OCI-LY1 (cell line): ENCODE data around the gene WDFY4.

Source experiments
- H2AFZ ChIP-seq: fragments of 200-600 bp; sonication (generic), shearing (Covaris generic); 2 replicates; pipeline ENCODE4 v1.6.0; 2014; ENCODE audit warnings: antibody characterized with exemption, mild to moderate bottlenecking, low read length
- H3F3A ChIP-seq: fragments of 200-600 bp; sonication (generic), shearing (Covaris generic); 2 replicates; pipeline ENCODE4 v1.6.0; 2014; ENCODE audit warnings: mild to moderate bottlenecking, antibody characterized with exemption, low read length, moderate library complexity; ENCODE audit not compliant: insufficient read depth
- H3K27ac ChIP-seq: fragments of 200-600 bp; sonication (generic); 2 replicates; pipeline ENCODE4 v1.5.1; 2014; ENCODE audit warnings: low read length, mixed run types, mild to moderate bottlenecking, low read depth; ENCODE audit not compliant: poor library complexity, severe bottlenecking
- H3K27me3 ChIP-seq: fragments of 200-600 bp; sonication (generic); 2 replicates; pipeline ENCODE4 v1.6.0; 2014; ENCODE audit warnings: antibody characterized with exemption, mild to moderate bottlenecking, low read length, moderate library complexity; ENCODE audit not compliant: insufficient read depth
- H3K36me3 ChIP-seq: fragments of 200-600 bp; sonication (generic); 2 replicates; pipeline ENCODE4 v1.6.1; 2014; ENCODE audit warnings: mild to moderate bottlenecking, antibody characterized with exemption, low read length, moderate library complexity, mixed read lengths; ENCODE audit not compliant: insufficient read depth
- H3K4me1 ChIP-seq: fragments of 200-600 bp; sonication (generic); 2 replicates; pipeline ENCODE4 v1.5.1; 2014; ENCODE audit warnings: mild to moderate bottlenecking, low read length, moderate library complexity; ENCODE audit not compliant: insufficient read depth, severe bottlenecking
- H3K4me2 ChIP-seq: fragments of 200-600 bp; sonication (generic), shearing (Covaris generic); 2 replicates; pipeline ENCODE4 v1.6.1; 2014; ENCODE audit warnings: low read length
- H3K4me3 ChIP-seq: fragments of 200-600 bp; sonication (generic); 2 replicates; pipeline ENCODE4 v1.5.1; 2014; ENCODE audit warnings: low read length, low read depth, mild to moderate bottlenecking, mixed read lengths; ENCODE audit not compliant: poor library complexity, severe bottlenecking
- H3K79me2 ChIP-seq: fragments of 200-600 bp; shearing (Covaris generic); 2 replicates; pipeline ENCODE4 v1.6.1; 2016; ENCODE audit warnings: mixed run types, low read length, mixed read lengths; ENCODE audit not compliant: insufficient read depth
- H3K9ac ChIP-seq: fragments of 200-600 bp; sonication (generic), shearing (Covaris generic); 2 replicates; pipeline ENCODE4 v1.6.1; 2014; ENCODE audit warnings: mild to moderate bottlenecking, low read length, mixed read lengths
- H3K9me2 ChIP-seq: fragments of 200-600 bp; sonication (generic), shearing (Covaris generic); 2 replicates; pipeline ENCODE4 v1.6.1; 2014; ENCODE audit warnings: low read depth, mild to moderate bottlenecking, low read length, mixed read lengths
- H3K9me3 ChIP-seq: fragments of 200-600 bp; shearing (Covaris generic); 2 replicates; pipeline ENCODE4 v1.6.1; 2014; ENCODE audit warnings: low read length, mixed read lengths
- H4K20me1 ChIP-seq: fragments of 200-600 bp; sonication (generic), shearing (Covaris generic); 2 replicates; pipeline ENCODE4 v1.6.0; 2016; ENCODE audit warnings: mild to moderate bottlenecking, low read length; ENCODE audit not compliant: insufficient read depth
- EZH2 ChIP-seq: fragments of 200-600 bp; sonication (generic), shearing (Covaris generic); IDR thresholded peaks from 2 replicates; pipeline ENCODE4 v1.8.0; 2017; ENCODE audit warnings: borderline replicate concordance, mixed run types, mild to moderate bottlenecking, antibody characterized with exemption, low read length, moderate library complexity, mixed read lengths
- TF ChIP-seq, protein P1 (sequence below): fragments of 200-600 bp; sonication (generic), shearing (Covaris generic); IDR thresholded peaks from 2 replicates; pipeline ENCODE4 v1.5.1; 2017; ENCODE audit warnings: mild to moderate bottlenecking, antibody characterized with exemption, low read length, moderate library complexity, mixed read lengths

The WDFY4 gene

DNA sequence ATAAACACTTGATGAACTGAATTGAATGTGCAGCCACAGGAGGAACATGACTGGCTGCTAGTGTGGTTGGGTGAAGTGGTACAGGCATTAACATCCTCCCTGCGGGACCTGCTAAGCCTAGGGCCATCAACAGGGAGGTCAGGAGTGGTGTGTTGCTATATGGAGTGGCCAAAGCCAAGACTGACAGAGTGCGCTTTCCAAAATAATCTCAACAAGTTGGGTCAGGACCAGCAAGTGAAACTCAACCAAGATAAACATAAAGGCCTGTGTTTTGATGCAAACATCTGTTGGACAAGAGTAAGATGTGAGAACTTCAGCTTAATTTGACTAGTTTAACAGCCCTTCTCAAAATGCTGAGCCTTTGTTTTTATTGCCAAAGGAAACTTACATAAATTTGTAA is 97.7 kb downstream of the WDFY4 start:
- H3K4me1 ChIP-seq, result no peaks in the 10 kb centered on the region
- H3K4me2 ChIP-seq, result no peak overlapping the region
- H3K9ac ChIP-seq, result no peak overlapping the region
- H3K27ac ChIP-seq, result no peak overlapping the region
- H3K79me2 ChIP-seq, result no peaks in the 10 kb centered on the region
- no peaks in the 10 kb centered on the region for H4K20me1 ChIP-seq
- TF ChIP-seq, protein P1, sequence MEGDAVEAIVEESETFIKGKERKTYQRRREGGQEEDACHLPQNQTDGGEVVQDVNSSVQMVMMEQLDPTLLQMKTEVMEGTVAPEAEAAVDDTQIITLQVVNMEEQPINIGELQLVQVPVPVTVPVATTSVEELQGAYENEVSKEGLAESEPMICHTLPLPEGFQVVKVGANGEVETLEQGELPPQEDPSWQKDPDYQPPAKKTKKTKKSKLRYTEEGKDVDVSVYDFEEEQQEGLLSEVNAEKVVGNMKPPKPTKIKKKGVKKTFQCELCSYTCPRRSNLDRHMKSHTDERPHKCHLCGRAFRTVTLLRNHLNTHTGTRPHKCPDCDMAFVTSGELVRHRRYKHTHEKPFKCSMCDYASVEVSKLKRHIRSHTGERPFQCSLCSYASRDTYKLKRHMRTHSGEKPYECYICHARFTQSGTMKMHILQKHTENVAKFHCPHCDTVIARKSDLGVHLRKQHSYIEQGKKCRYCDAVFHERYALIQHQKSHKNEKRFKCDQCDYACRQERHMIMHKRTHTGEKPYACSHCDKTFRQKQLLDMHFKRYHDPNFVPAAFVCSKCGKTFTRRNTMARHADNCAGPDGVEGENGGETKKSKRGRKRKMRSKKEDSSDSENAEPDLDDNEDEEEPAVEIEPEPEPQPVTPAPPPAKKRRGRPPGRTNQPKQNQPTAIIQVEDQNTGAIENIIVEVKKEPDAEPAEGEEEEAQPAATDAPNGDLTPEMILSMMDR, result no peak
- TF ChIP-seq EZH2, result no peak
- H3K27me3 ChIP-seq, result no peaks in the 10 kb centered on the region
- no peak overlapping the region for H2AFZ ChIP-seq
- no peak overlapping the region for H3K4me3 ChIP-seq
- no peaks in the 10 kb centered on the region for H3F3A ChIP-seq
- no peaks in the 10 kb centered on the region for H3K9me2 ChIP-seq
- no peaks in the 10 kb centered on the region for H3K9me3 ChIP-seq
- H3K36me3 ChIP-seq, result peaks cover 79% of the 10 kb centered on the region

DNA sequence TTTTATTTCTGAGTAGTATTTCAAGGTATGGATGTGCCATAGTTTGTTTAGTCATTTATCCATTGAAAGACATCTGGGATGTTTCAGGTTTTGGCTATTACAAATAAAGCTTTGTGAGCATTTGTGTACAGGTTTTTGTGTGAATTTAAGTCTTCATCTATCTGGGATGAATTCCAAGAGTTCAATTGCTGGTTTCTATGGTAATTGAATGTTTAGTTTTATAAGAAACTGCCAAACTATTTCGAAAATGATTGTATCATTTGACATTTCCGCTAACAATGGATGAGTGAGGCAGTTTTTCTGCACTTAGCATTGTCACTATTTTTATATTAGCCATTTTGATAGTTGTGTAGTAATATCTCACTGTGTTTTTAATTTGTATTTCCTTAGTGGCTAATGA is 99.4 kb downstream of the WDFY4 start:
- Histone ChIP-seq H3F3A (no peaks in the 10 kb centered on the region), H3K9me2 (no peaks in the 10 kb centered on the region), H3K27ac (no peak overlapping the region), H3K4me2 (no peak overlapping the region), H3K4me3 (no peak overlapping the region), H4K20me1 (no peaks in the 10 kb centered on the region), H3K79me2 (no peaks in the 10 kb centered on the region), H3K27me3 (no peaks in the 10 kb centered on the region), H3K9me3 (no peaks in the 10 kb centered on the region), H3K9ac (no peak overlapping the region), H2AFZ (no peak overlapping the region), H3K36me3 (peaks cover 75% of the 10 kb centered on the region), H3K4me1 (no peaks in the 10 kb centered on the region)
- TF ChIP-seq EZH2, result no peak
- TF ChIP-seq, protein P1, result no peak

DNA sequence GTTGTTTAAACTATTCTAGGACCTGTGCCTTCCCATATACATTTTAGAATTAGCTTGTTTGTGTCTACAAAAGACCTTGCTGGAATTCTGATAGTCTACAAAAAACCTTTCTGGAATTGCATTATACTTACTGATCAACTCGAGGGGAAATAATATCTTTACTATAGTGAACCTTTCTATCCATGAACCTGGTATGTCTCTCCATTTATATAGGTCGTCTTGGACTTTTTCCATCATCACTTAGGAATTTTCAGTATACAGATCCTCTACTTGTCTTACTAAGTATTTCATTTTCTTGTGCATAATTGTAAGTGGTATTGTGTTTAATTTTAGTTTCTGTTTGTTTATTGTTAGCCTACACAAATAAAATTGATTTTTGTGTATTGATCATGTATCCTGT is 101.1 kb downstream of the WDFY4 start:
- H3K79me2 ChIP-seq, result no peaks in the 10 kb centered on the region
- H2AFZ ChIP-seq, result no peak overlapping the region
- H4K20me1 ChIP-seq, result no peaks in the 10 kb centered on the region
- H3K9me3 ChIP-seq, result no peaks in the 10 kb centered on the region
- H3K4me3 ChIP-seq, result no peak overlapping the region
- no peaks in the 10 kb centered on the region for H3F3A ChIP-seq
- H3K4me2 ChIP-seq, result no peak overlapping the region
- no peaks in the 10 kb centered on the region for H3K27me3 ChIP-seq
- no peaks in the 10 kb centered on the region for H3K9me2 ChIP-seq
- peaks cover 75% of the 10 kb centered on the region for H3K36me3 ChIP-seq
- H3K9ac ChIP-seq, result no peak overlapping the region
- no peaks in the 10 kb centered on the region for H3K4me1 ChIP-seq
- no peak overlapping the region for H3K27ac ChIP-seq
- TF ChIP-seq, protein P1, result no peak
- TF ChIP-seq EZH2, result no peak
